GM18858 (cell line): Measurements from ENCODE around the gene RBM14.
"Not testable (repeated sequence)": the region's sequence is repeated elsewhere in the genome, so short reads cannot be mapped to it uniquely, and the experiment has no call there.

Experiments used
- ATAC-seq: cut with Tn5 transposase; IDR thresholded peaks from one replicate; pipeline ENCODE4 v1.9.1; 2021; ENCODE audit not compliant: unreplicated experiment

Gene RBM14

DNA sequence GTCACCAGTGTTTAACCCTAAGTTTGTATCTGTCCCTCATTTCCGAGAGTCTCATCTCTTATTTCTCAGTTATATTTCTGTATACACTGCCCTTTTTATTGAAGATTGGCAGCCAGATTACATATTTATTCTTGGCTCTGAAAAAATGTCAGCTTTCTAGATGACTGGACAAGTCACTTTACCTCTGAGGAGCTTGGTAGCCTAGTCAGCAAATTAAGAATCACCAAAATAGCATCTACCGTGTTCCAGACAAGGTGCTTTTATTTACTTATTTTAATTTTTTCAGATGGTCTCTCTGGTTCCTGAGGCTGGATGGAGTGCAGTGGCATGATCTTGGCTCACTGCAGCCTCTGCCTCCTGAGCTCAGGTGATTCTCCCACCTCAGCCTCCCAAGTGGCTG, 16.5 kb downstream of the RBM14 start:
- no peak for ATAC-seq

DNA sequence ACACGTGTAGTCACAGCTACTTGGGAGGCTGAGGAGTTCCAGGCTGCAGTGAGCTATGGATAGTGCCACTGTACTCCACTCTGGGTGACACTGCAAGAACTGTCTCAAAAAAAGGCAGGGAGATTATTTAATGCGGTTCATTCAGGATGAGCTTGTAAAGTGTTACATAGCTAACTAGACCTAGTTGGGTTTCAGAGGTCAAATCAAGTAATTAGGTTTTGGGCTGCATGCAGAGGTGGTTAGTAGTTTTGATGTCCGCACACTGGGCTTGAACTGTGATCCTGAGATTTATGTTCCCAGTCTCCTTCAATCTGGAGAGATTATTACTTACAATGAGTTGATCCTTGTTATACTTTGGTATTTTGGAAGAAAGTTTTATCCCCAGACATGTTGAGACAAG, 20.0 kb downstream of the RBM14 start:
- ATAC-seq: no peak

GRCh38 chr11:66637557-66638176, 21.2 kb downstream of the RBM14 start:
- ATAC-seq: no peak

DNA sequence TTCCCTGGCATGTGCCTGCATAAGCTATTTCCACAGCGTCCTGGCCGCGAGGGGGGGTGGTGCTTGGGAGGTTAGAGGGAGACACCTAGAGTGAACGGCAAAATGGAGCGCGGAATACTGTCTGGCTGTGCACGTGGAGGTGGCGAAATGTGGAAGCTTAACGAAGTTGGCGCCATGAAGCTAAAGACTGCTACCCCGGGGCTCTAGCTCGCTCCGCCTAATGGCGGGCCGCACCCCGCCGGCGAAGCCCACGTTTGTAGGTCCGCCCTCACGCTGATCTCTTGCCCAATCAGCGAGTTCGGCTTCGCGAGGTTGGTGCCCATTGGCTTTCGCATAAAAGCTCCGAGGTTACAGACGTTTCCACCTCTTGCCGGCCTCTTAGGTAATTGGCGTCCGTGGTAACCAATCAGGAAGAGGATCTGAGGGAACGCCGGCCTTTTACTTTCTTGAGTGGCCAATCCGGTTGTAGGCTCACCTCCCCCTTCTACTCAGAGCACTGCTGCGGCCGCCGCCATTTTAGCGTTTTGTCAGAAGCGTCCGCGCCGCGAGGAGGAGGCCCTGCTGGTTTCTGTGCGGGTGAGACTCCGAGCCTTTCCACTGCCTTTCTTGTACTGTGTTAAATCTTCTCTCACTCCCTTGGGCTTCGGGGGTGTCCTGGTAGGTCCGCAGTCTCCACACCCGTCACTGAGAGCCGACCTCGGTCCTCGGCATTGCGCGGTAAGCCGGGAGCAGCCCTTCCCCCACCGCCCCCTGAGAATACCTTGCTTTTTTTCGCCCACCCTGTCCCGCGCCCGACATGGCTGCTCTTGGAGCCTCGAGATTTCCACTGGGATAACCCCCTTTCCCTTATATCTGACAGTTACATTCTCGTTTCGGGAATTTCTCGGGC, 22.0 kb downstream of the RBM14 start, which contains the start of gene RBM4:
Gene RBM4 (plus strand): TSS at position 527 of the 889 bp plus-strand sequence. CDS start 1,009 bp downstream, outside the sequence.
- ATAC-seq: peak; percentile 89

- no peak for ATAC-seq
Measured at GRCh38 chr11:66639066-66639813, 22.8 kb downstream of the RBM14 start.

- ATAC-seq: not testable (repeated sequence)
Measured at GRCh38 chr11:66639814-66640340, 23.4 kb downstream of the RBM14 start.

GRCh38 chr11:66641834-66642233, 25.4 kb downstream of the RBM14 start:
- ATAC-seq: no peak

GRCh38 chr11:66643745-66644437, 27.5 kb downstream of the RBM14 start:
- ATAC-seq: no peak

- no peak for ATAC-seq
Measured at GRCh38 chr11:66646828-66647227, 30.4 kb downstream of the RBM14 start.

- no peak for ATAC-seq
Measured at GRCh38 chr11:66649903-66650302, 33.5 kb downstream of the RBM14 start.

GRCh38 chr11:66651016-66651415, 34.6 kb downstream of the RBM14 start:
- no peak for ATAC-seq

- no peak for ATAC-seq
Measured at GRCh38 chr11:66652651-66653050, 36.2 kb downstream of the RBM14 start.

GRCh38 chr11:66653123-66653522, 36.7 kb downstream of the RBM14 start:
- no peak for ATAC-seq

DNA sequence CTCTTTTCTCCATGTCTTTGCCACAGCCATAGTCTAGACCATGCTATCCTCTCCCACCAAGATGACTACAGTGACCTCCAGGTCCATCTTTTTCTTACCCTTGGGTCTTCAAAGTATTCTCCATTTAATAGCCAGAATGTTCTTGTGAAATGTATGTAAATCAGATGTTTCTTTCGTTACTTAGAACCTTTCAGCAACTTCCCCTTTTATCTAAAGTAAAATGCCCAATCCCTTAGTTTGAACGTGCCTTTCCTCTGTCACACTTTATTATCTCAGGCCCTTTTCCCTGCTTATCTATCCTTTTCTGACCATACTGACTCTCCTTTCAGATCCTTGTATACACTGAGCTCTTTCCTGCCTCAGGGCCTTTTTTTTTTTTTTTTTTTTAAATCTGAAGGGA, 43.3 kb downstream of the RBM14 start:
- ATAC-seq: no peak

DNA sequence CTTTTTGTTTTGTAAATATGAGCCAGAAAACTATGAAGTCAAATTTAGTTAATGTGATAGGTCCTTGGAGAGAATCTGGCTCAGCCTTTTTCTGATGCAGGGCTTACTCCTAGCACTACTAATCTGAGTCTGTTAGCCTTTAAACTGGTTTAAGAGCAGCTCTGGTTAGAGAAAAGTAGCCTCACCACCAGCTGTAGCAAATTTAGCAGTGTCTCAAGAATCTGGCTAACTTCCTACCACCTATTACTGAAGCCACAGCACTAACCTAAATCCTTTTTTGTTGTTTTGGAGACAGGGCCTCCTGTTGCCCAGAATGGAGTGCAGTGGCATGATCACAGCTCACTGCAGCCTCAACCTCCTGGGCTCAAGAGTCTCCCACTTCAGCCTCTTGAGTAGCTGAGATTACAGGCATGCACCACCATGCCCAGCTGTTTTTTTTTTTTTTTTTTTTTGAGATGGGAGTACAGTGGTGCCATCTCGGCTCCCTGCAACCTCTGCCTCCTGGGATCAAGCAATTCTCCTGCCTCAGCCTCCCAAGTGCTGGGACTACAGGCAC, 47.4 kb downstream of the RBM14 start:
- ATAC-seq: no peak

GRCh38 chr11:66665369-66665768, 48.9 kb downstream of the RBM14 start:
- ATAC-seq: no peak

- ATAC-seq: no peak
Measured at GRCh38 chr11:66670816-66671215, 54.4 kb downstream of the RBM14 start.

- ATAC-seq: no peak
Measured at GRCh38 chr11:66674964-66675602, 58.7 kb downstream of the RBM14 start.

- ATAC-seq: no peak
Measured at GRCh38 chr11:66676282-66676919, 60.0 kb downstream of the RBM14 start.
